ENCODE measurements around the gene PTPRN2. TPM values are rescaled to one million over a fixed set of nuclear protein-coding genes. Genes with fewer than 3 reads are reported as not detected.

Gene PTPRN2
- total and polyA plus RNA-seq, 8 donors: 4.9 to 136 (median 46.8) TPM

GRCh38 chr7:157925383-157925875 lies 662.2 kb downstream of the PTPRN2 start:
- Histone ChIP-seq H3K9me3 (peaks cover 0 to 7% (median 3%) of the 10 kb centered on the region in 4 donors), H3K27me3 (peaks cover 0 to 3% (median 0%) of the 10 kb centered on the region in 3 donors), H3K27ac (no peak overlapping the region), H3K4me3 (no peak overlapping the region), H3K4me1 (no peaks in the 10 kb centered on the region), H3K36me3 (no peaks in the 10 kb centered on the region)
- no peak for DNase-seq
- intact Hi-C loops (cut with DNase I; ENCODE audit: low total_unique reads): no loop called here
- TF ChIP-seq EP300 (IDR thresholded peaks at IDR 0.05) (no peak), CTCF (IDR thresholded peaks at IDR 0.05) (no peak), POLR2A (IDR thresholded peaks at IDR 0.05) (no peak), POLR2AphosphoS5 (IDR thresholded peaks at IDR 0.05) (no peak)
- 89 to 90% (median 89%) methylated on average over 16 to 17 of the region's 17 CpGs for WGBS, 5 donors

GRCh38 chr7:157923903-157924630 lies 663.6 kb downstream of the PTPRN2 start:
- TF ChIP-seq POLR2A (IDR thresholded peaks at IDR 0.05) (no peak), EP300 (IDR thresholded peaks at IDR 0.05) (no peak)
- H3K4me3 ChIP-seq: no peak overlapping the region
- DNase-seq: no peak
- no peak overlapping the region for H3K27ac ChIP-seq
- H3K4me1 ChIP-seq: no peaks in the 10 kb centered on the region
- H3K9me3 ChIP-seq: peaks cover 0 to 7% (median 3%) of the 10 kb centered on the region in 4 donors
- 93 to 94% (median 94%) methylated on average over 8 to 16 of the region's 16 CpGs for WGBS, 5 donors
- H3K36me3 ChIP-seq: no peaks in the 10 kb centered on the region
- H3K27me3 ChIP-seq: peaks cover 0 to 3% (median 0%) of the 10 kb centered on the region in 3 donors
- intact Hi-C loops (cut with DNase I; ENCODE audit: low total_unique reads): no loop called here

- no peak overlapping the region for H3K27ac ChIP-seq
- no peaks in the 10 kb centered on the region for H3K4me1 ChIP-seq
- peaks cover 0 to 7% (median 3%) of the 10 kb centered on the region in 4 donors for H3K9me3 ChIP-seq
- no peak overlapping the region for H3K4me3 ChIP-seq
- no peaks in the 10 kb centered on the region for H3K27me3 ChIP-seq
- TF ChIP-seq EP300 (IDR thresholded peaks at IDR 0.05) (no peak), POLR2A (IDR thresholded peaks at IDR 0.05) (no peak), POLR2AphosphoS5 (IDR thresholded peaks at IDR 0.05) (no peak), CTCF (IDR thresholded peaks at IDR 0.05) (no peak)
- DNase-seq: no peak
- no peaks in the 10 kb centered on the region for H3K36me3 ChIP-seq
- WGBS, 5 donors: 83 to 95% (median 88%) methylated on average over 8 of the region's 8 CpGs
- intact Hi-C loops (cut with DNase I; ENCODE audit: low total_unique reads): no loop called here
These were observed 665.0 kb downstream of the PTPRN2 start for GRCh38 chr7:157922576-157922975.

GRCh38 chr7:157918326-157919080 lies 669.1 kb downstream of the PTPRN2 start:
- peaks cover 0 to 3% (median 0%) of the 10 kb centered on the region in 4 donors for H3K36me3 ChIP-seq
- no peak overlapping the region for H3K27ac ChIP-seq
- no peak for DNase-seq
- TF ChIP-seq CTCF (IDR thresholded peaks at IDR 0.05) (no peak), POLR2AphosphoS5 (IDR thresholded peaks at IDR 0.05) (no peak), POLR2A (IDR thresholded peaks at IDR 0.05) (no peak), EP300 (IDR thresholded peaks at IDR 0.05) (no peak)
- WGBS, 5 donors: 87 to 93% (median 91%) methylated on average over 28 to 29 of the region's 29 CpGs
- no peaks in the 10 kb centered on the region for H3K27me3 ChIP-seq
- H3K9me3 ChIP-seq: peaks cover 0 to 25% (median 20%) of the 10 kb centered on the region in 4 donors
- H3K4me1 ChIP-seq: no peaks in the 10 kb centered on the region
- H3K4me3 ChIP-seq: no peak overlapping the region
- intact Hi-C loops (cut with DNase I; ENCODE audit: low total_unique reads): no loop called here
